CD4-positive, alpha-beta memory T cell (primary cell): Measurements from ENCODE around the gene SEMA6D. TPM values are rescaled to one million over a fixed set of nuclear protein-coding genes. Genes with fewer than 3 reads are reported as not detected.

Experiments
- CTCF ChIA-PET: fragments of 350-600 bp; sonication (Branson Sonifier 250); formaldehyde crosslinking; loops from one replicate; lab custom pipeline; 2021; ENCODE audit warnings: inconsistent platforms; ENCODE audit not compliant: partially characterized antibody; lab: Charles Lee
- POLR2A ChIA-PET: fragments of 350-600 bp; sonication (Branson Sonifier 250); formaldehyde crosslinking; loops from one replicate; lab custom pipeline; 2021; ENCODE audit not compliant: partially characterized antibody; lab: Charles Lee
- DNase-seq, 5 donors: peaks; one replicate each; pipeline versions ENCODE4 v3.0.0 to v3.0.0-alpha.2; 2020 to 2022; ENCODE audit warnings: mixed read lengths in 1 of 5
- H3K27ac ChIP-seq: one replicate; pipeline ENCODE4 v1.7.0; 2013; ENCODE audit warnings: low read depth, low read length
- H3K27me3 ChIP-seq: 2 replicates; pipeline ENCODE4 v1.7.0; 2013; ENCODE audit warnings: mild to moderate bottlenecking, low read length, moderate library complexity; ENCODE audit not compliant: insufficient read depth
- H3K36me3 ChIP-seq: 2 replicates; pipeline ENCODE4 v1.7.0; 2013; ENCODE audit warnings: mild to moderate bottlenecking, low read length, moderate library complexity; ENCODE audit not compliant: insufficient read depth
- H3K4me1 ChIP-seq: 2 replicates; pipeline ENCODE4 v1.7.0; 2013; ENCODE audit warnings: mild to moderate bottlenecking, low read length, moderate library complexity; ENCODE audit not compliant: insufficient read depth
- H3K4me3 ChIP-seq, 2 donors: one replicate each; pipeline ENCODE4 v1.7.0; 2013; ENCODE audit warnings: low read length in 2 of 2, mild to moderate bottlenecking in 1 of 2
- H3K9me3 ChIP-seq, 2 donors: one replicate each; pipeline ENCODE4 v1.7.0; 2013; ENCODE audit warnings: low read length in 2 of 2, control low read depth in 1 of 2; ENCODE audit not compliant: control insufficient read depth in 1 of 2
- H3K27ac Mint-ChIP-seq, 7 donors: one replicate each; pipeline ENCODE4 v1.8.0; 2020 to 2021; ENCODE audit warnings: mixed read lengths in 7 of 7, mild to moderate bottlenecking in 6 of 7, inconsistent platforms in 3 of 7, moderate library complexity in 3 of 7
- H3K27me3 Mint-ChIP-seq, 2 donors: one replicate each; pipeline ENCODE4 v1.8.0; 2020 to 2021; ENCODE audit warnings: mixed read lengths in 2 of 2
- H3K36me3 Mint-ChIP-seq, 2 donors: one replicate each; pipeline ENCODE4 v1.8.0; 2020 to 2021; ENCODE audit warnings: mixed read lengths in 2 of 2, inconsistent platforms in 1 of 2, mild to moderate bottlenecking in 1 of 2
- H3K4me1 Mint-ChIP-seq, 4 donors: one replicate each; pipeline ENCODE4 v1.8.0; 2020 to 2021; ENCODE audit warnings: mixed read lengths in 4 of 4, mild to moderate bottlenecking in 1 of 4
- H3K4me3 Mint-ChIP-seq, 8 donors: one replicate each; pipeline ENCODE4 v1.8.0; 2020 to 2021; ENCODE audit warnings: mixed read lengths in 8 of 8, mild to moderate bottlenecking in 7 of 8, moderate library complexity in 6 of 8, inconsistent platforms in 3 of 8
- H3K9me3 Mint-ChIP-seq, 8 donors: one replicate each; pipeline ENCODE4 v1.8.0; 2020 to 2021; ENCODE audit warnings: mixed read lengths in 8 of 8, mild to moderate bottlenecking in 5 of 8, inconsistent platforms in 3 of 8, moderate library complexity in 1 of 8
- intact Hi-C: fragments of 100-400 bp; cut with micrococcal nuclease; formaldehyde crosslinking; loops from one replicate; pipeline ENCODE4 v1.15.1; 2023
- polyA plus RNA-seq, 2 donors: library from polyadenylated mRNA; unstranded; fragments of 300-500 nt; fragmentation: Illumina TruSeq; gene quantifications; one replicate each; pipeline ENCODE4 v1.2.3, GENCODE V29; 2021
- total RNA-seq, 2 experiments: library from RNA; stranded (reverse); gene quantifications; one replicate each; pipeline ENCODE4 v1.2.3, GENCODE V29; 2021

Gene SEMA6D
- total and polyA plus RNA-seq, 4 experiments from 2014 or later: not detected

DNA sequence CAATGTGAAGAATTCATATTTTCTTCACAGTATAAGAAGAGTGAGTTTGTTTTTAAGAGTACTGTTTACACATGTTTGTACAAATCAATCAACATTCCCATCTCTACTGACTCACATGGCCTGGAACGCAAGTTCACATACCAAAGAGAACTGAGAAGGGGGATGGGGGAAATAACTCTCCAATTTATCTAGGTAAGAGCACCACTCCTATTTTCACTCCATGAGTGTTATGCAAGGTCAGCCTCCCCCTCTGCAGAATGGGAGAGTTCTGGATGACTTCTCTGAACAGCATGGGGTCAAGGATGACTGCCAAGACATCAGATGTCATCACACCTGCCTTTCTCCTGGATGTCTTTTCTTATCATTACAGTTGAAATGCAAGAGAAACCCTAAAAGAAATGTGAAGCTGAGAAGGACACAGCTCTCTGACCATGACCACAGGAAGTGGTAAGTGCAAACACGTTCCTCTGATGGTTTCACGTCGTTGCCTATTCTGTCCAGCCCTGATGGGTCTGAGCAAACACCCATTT lies 95.2 kb downstream of the SEMA6D start:
- ChIA-PET POLR2A (no interaction called here), CTCF (no interaction called here)
- Histone ChIP-seq H3K27me3 (no peaks in the 10 kb centered on the region), H3K4me1 (no peaks in the 10 kb centered on the region), H3K36me3 (no peaks in the 10 kb centered on the region), H3K4me3 (no peak overlapping the region), H3K9me3 (no peaks in the 10 kb centered on the region), H3K27ac (no peak overlapping the region)
- H3K4me1 Mint-ChIP-seq: peaks cover 0 to 6% (median 2%) of the 10 kb centered on the region in 4 donors
- no peaks in the 10 kb centered on the region for H3K36me3 Mint-ChIP-seq
- H3K4me3 Mint-ChIP-seq: no peak overlapping the region
- intact Hi-C loops: no loop called here
- peaks cover 0 to 1% of the 10 kb centered on the region in 2 donors for H3K27me3 Mint-ChIP-seq
- DNase-seq: no peak
- H3K9me3 Mint-ChIP-seq: peaks cover 0 to 2% (median 0%) of the 10 kb centered on the region in 8 donors
- H3K27ac Mint-ChIP-seq: no peak overlapping the region

- H3K4me3 Mint-ChIP-seq: no peak overlapping the region
- intact Hi-C loops: no loop called here
- no peaks in the 10 kb centered on the region for H3K4me1 ChIP-seq
- no peaks in the 10 kb centered on the region for H3K36me3 ChIP-seq
- H3K4me1 Mint-ChIP-seq: peaks cover 0 to 6% (median 2%) of the 10 kb centered on the region in 4 donors
- H3K27me3 Mint-ChIP-seq: peaks cover 1 to 2% of the 10 kb centered on the region in 2 donors
- H3K36me3 Mint-ChIP-seq: no peaks in the 10 kb centered on the region
- DNase-seq: no peak
- H3K9me3 Mint-ChIP-seq: no peaks in the 10 kb centered on the region
- H3K4me3 ChIP-seq: no peak overlapping the region
- H3K9me3 ChIP-seq: no peaks in the 10 kb centered on the region
- ChIA-PET CTCF (no interaction called here), POLR2A (no interaction called here)
- H3K27ac Mint-ChIP-seq: no peak overlapping the region
- no peaks in the 10 kb centered on the region for H3K27me3 ChIP-seq
- no peak overlapping the region for H3K27ac ChIP-seq
These were observed 96.6 kb downstream of the SEMA6D start for GRCh38 chr15:47813748-47814384.

DNA sequence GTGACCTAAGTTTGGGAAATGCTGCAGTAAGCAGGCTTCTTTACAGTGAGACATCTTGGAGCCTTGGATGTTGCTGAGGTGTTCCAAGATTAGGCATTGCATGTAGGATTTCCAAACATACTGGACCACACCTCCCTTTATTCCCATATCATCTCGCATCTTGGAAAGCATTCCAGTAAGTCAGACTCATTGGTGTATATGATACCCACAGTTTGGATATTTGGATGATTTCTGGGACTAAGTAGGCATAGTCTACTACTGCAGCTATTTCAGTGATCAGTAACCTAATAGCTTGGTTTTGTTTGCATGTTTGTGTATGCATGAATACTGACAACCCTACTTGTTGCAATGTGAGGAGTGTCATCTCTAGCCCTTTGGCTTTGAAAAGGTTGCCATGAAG lies 97.3 kb downstream of the SEMA6D start:
- Mint-ChIP-seq H3K9me3 (no peaks in the 10 kb centered on the region), H3K36me3 (no peaks in the 10 kb centered on the region), H3K27me3 (peaks cover 1 to 4% of the 10 kb centered on the region in 2 donors), H3K27ac (no peak overlapping the region), H3K4me3 (no peak overlapping the region), H3K4me1 (peaks cover 0 to 6% (median 2%) of the 10 kb centered on the region in 4 donors)
- Histone ChIP-seq H3K27me3 (no peaks in the 10 kb centered on the region), H3K4me1 (no peaks in the 10 kb centered on the region), H3K4me3 (no peak overlapping the region), H3K36me3 (no peaks in the 10 kb centered on the region), H3K9me3 (no peaks in the 10 kb centered on the region), H3K27ac (no peak overlapping the region)
- CTCF ChIA-PET: no interaction called here
- POLR2A ChIA-PET: no interaction called here
- intact Hi-C loops: no loop called here
- DNase-seq: no peak

- ChIA-PET POLR2A (no interaction called here), CTCF (no interaction called here)
- no peaks in the 10 kb centered on the region for H3K4me1 ChIP-seq
- H3K27me3 ChIP-seq: no peaks in the 10 kb centered on the region
- Mint-ChIP-seq H3K36me3 (no peaks in the 10 kb centered on the region), H3K27me3 (peaks cover 1 to 4% of the 10 kb centered on the region in 2 donors), H3K9me3 (no peaks in the 10 kb centered on the region), H3K27ac (no peak overlapping the region), H3K4me1 (peaks cover 0 to 6% (median 2%) of the 10 kb centered on the region in 4 donors), H3K4me3 (no peak overlapping the region)
- no peak overlapping the region for H3K4me3 ChIP-seq
- intact Hi-C loops: no loop called here
- no peak for DNase-seq
- no peaks in the 10 kb centered on the region for H3K9me3 ChIP-seq
- H3K27ac ChIP-seq: no peak overlapping the region
- H3K36me3 ChIP-seq: no peaks in the 10 kb centered on the region
These were observed 100.8 kb downstream of the SEMA6D start for GRCh38 chr15:47817969-47818548.

DNA sequence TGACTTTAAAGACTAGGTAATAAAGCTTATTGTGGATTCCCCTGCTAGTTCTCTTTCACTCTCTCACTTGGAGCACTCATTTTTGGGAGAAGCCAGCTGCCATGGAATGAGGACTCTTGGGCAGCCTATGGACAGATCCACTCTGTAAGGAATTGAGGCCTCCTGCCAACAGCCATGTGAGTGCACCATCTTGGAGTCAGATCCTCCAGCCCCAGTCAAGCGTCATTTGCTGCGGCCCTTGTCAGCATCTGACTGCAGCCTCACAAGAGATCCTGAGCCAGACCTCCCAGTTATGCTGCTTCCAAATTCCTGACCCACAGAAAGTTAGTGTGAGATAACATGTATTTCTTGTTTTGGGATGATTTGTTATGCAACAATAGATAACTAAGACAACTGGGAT lies 101.9 kb downstream of the SEMA6D start:
- no peak overlapping the region for H3K27ac ChIP-seq
- intact Hi-C loops: no loop called here
- peaks cover 1 to 4% of the 10 kb centered on the region in 2 donors for H3K27me3 Mint-ChIP-seq
- ChIA-PET CTCF (interaction anchor here (1.1 kb wide), 1 partner anchor 11 kb away, joined by 3 read pairs; no protein-coding TSS in a partner anchor), POLR2A (no interaction called here)
- no peaks in the 10 kb centered on the region for H3K27me3 ChIP-seq
- no peak overlapping the region for H3K4me3 Mint-ChIP-seq
- no peaks in the 10 kb centered on the region for H3K9me3 ChIP-seq
- H3K36me3 Mint-ChIP-seq: no peaks in the 10 kb centered on the region
- peaks cover 0 to 2% (median 2%) of the 10 kb centered on the region in 4 donors for H3K4me1 Mint-ChIP-seq
- H3K36me3 ChIP-seq: no peaks in the 10 kb centered on the region
- H3K4me1 ChIP-seq: no peaks in the 10 kb centered on the region
- DNase-seq: no peak
- H3K27ac Mint-ChIP-seq: no peak overlapping the region
- no peak overlapping the region for H3K4me3 ChIP-seq
- H3K9me3 Mint-ChIP-seq: no peaks in the 10 kb centered on the region

DNA sequence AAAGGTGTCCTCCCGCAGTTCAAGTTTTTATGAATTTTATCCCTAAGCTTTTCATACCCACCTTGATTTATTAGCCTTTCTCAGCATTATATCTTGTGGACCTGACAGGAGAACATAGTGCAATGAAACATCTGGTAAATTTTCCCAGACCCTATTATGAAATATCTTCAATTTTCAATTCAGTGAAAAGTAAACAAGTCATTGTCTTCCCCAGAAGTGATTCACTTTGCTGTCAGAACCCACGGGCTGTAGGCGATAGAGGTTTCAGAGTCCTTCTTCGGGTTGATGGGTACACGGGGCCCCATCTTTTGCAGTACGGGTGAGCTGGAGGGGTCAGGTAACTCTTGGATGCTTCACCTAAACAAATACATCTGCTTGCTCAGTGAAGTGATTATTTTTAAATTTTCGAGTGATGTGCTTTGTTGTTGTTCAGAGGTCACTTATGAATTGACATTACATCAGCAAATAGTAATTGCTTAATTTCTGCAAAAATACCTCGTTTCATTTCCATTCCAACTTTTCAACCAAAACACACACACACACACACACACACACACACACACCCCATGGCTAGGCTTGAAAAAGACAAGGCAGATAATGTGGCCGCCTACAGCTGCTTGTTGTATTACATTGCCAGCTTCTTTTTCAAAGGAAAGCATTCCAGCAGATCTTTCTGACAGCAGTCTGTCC lies 102.9 kb downstream of the SEMA6D start:
- ChIA-PET CTCF (interaction anchor here (1.1 kb wide), 1 partner anchor 12 kb away, joined by 3 read pairs; no protein-coding TSS in a partner anchor), POLR2A (no interaction called here)
- Histone ChIP-seq H3K4me1 (no peaks in the 10 kb centered on the region), H3K36me3 (no peaks in the 10 kb centered on the region), H3K27ac (no peak overlapping the region), H3K4me3 (no peak overlapping the region), H3K27me3 (no peaks in the 10 kb centered on the region), H3K9me3 (no peaks in the 10 kb centered on the region)
- H3K36me3 Mint-ChIP-seq: no peaks in the 10 kb centered on the region
- H3K4me3 Mint-ChIP-seq: no peak overlapping the region
- no peaks in the 10 kb centered on the region for H3K9me3 Mint-ChIP-seq
- no peak for DNase-seq
- intact Hi-C loops: no loop called here
- no peaks in the 10 kb centered on the region for H3K4me1 Mint-ChIP-seq
- no peak overlapping the region for H3K27ac Mint-ChIP-seq
- peaks cover 1 to 5% of the 10 kb centered on the region in 2 donors for H3K27me3 Mint-ChIP-seq

DNA sequence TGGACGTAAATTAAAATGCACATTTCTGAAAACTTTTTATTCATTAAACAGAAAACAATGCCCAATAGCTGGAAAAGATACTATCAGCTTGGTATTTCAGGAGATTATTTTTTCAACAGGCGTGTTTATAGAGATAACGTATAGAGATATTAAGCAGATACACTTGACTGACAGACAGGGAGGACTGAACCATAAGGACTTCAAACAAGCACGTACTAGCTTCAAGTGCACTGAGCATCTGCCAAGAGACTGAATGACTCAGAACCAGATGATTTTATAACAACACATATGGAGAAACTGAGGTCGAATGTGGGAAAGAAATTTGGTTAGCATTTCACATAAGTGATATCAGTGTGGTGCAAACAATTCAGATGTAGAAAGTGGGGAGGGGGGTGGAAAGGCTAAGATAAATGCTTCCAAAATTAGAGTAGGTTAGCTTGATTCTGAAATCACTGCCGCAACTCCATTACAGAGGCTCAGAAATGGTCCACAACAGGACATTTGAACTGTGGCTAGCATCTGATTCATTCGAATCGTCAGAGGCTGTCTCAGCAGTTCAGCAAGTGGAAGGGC lies 103.5 kb downstream of the SEMA6D start:
- Histone ChIP-seq H3K9me3 (no peaks in the 10 kb centered on the region), H3K4me1 (no peaks in the 10 kb centered on the region), H3K27ac (no peak overlapping the region), H3K27me3 (no peaks in the 10 kb centered on the region), H3K4me3 (no peak overlapping the region), H3K36me3 (no peaks in the 10 kb centered on the region)
- CTCF ChIA-PET: interaction anchor here (0.6 kb wide), 1 partner anchor 134 kb away, joined by 3 read pairs; no protein-coding TSS in a partner anchor
- intact Hi-C loops: no loop called here
- H3K27me3 Mint-ChIP-seq: peaks cover 0 to 5% of the 10 kb centered on the region in 2 donors
- H3K9me3 Mint-ChIP-seq: peaks cover 0 to 2% (median 0%) of the 10 kb centered on the region in 8 donors
- H3K36me3 Mint-ChIP-seq: no peaks in the 10 kb centered on the region
- no peak overlapping the region for H3K4me3 Mint-ChIP-seq
- H3K27ac Mint-ChIP-seq: no peak overlapping the region
- no peak for DNase-seq
- POLR2A ChIA-PET: no interaction called here
- no peaks in the 10 kb centered on the region for H3K4me1 Mint-ChIP-seq
